PC-3 (cell line): ENCODE data around the gene LBR. TPM values are rescaled to one million over a fixed set of nuclear protein-coding genes. Genes with fewer than 3 reads are reported as not detected.
A peak's percentile ranks its signal among the peaks of the same experiment; 100 is the strongest.

Experiments
- ATAC-seq: fragments of 200-7000 bp; cut with Tn5 transposase; 2 replicates; pipeline ENCODE4 v1.9.1; 2020; ENCODE audit warnings: mild to moderate bottlenecking, moderate library complexity
- BruUV-seq: library from RNA; stranded (reverse); fragments of 400-500 nt; replicated peaks from 2 replicates; lab custom pipeline; 2021; lab: Mats Ljungman, UMichigan
- CTCF ChIA-PET: fragments of 300-600 bp; sonication (Branson Sonifier 250); formaldehyde crosslinking; loops from one replicate; lab custom pipeline; 2022; ENCODE audit warnings: antibody characterized with exemption; lab: Charles Lee
- POLR2A ChIA-PET: fragments of 300-600 bp; sonication (Branson Sonifier 250); formaldehyde crosslinking; loops from one replicate; lab custom pipeline; 2022; ENCODE audit warnings: antibody characterized with exemption; ENCODE audit not compliant: unreplicated experiment; lab: Charles Lee
- DNase-seq: peaks from one replicate; pipeline ENCODE4 v3.0.0-alpha.2; 2015
- H2AFZ ChIP-seq: fragments of 300-600 bp; sonication (generic); 2 replicates; pipeline ENCODE4 v1.6.0; 2016; ENCODE audit warnings: antibody characterized with exemption, low read length
- H3F3A ChIP-seq: fragments of 300-600 bp; sonication (generic); one replicate; pipeline ENCODE4 v1.6.0; 2017; ENCODE audit warnings: antibody characterized with exemption, low read length, control low read depth, mild to moderate bottlenecking; ENCODE audit not compliant: unreplicated experiment
- H3K27ac ChIP-seq: fragments of 300-600 bp; sonication (generic); 2 replicates; pipeline ENCODE4 v1.5.1; 2016; ENCODE audit warnings: mild to moderate bottlenecking, low read length
- H3K27me3 ChIP-seq: fragments of 300-600 bp; sonication (generic); 2 replicates; pipeline ENCODE4 v1.6.1; 2016; ENCODE audit warnings: low read length, mixed read lengths
- H3K36me3 ChIP-seq: fragments of 300-600 bp; sonication (generic); 2 replicates; pipeline ENCODE4 v1.6.1; 2016; ENCODE audit warnings: low read depth, mixed run types, low read length, mixed read lengths
- H3K4me1 ChIP-seq: fragments of 300-600 bp; sonication (generic); 2 replicates; pipeline ENCODE4 v1.5.1; 2016; ENCODE audit warnings: low read length; ENCODE audit not compliant: insufficient read depth
- H3K4me2 ChIP-seq: fragments of 300-600 bp; sonication (generic); 2 replicates; pipeline ENCODE4 v1.6.0; 2016; ENCODE audit warnings: low read length
- H3K4me3 ChIP-seq: fragments of 300-600 bp; sonication (generic); 2 replicates; pipeline ENCODE4 v1.5.1; 2016; ENCODE audit warnings: mild to moderate bottlenecking, low read length, mixed read lengths
- H3K79me2 ChIP-seq: fragments of 300-600 bp; sonication (generic); 2 replicates; pipeline ENCODE4 v1.6.1; 2017; ENCODE audit warnings: low read length, mixed read lengths
- H3K9ac ChIP-seq: fragments of 300-600 bp; sonication (generic); 2 replicates; pipeline ENCODE4 v1.6.0; 2016; ENCODE audit warnings: mild to moderate bottlenecking, low read length
- H3K9me2 ChIP-seq: fragments of 300-600 bp; sonication (generic); replicated peaks from 2 replicates; pipeline ENCODE4 v1.6.1; 2016; ENCODE audit warnings: mixed run types, low read length, mixed read lengths
- H3K9me3 ChIP-seq: fragments of 300-600 bp; sonication (generic); 2 replicates; pipeline ENCODE4 v1.6.1; 2016; ENCODE audit warnings: low read length, mixed read lengths
- H4K20me1 ChIP-seq: fragments of 300-600 bp; sonication (generic); 2 replicates; pipeline ENCODE4 v1.6.1; 2016; ENCODE audit warnings: low read length, mixed read lengths
- EZH2 ChIP-seq: fragments of 300-600 bp; sonication (generic); IDR thresholded peaks from one replicate; pipeline ENCODE4 v1.6.1; 2017; ENCODE audit warnings: antibody characterized with exemption, mild to moderate bottlenecking, low read length; ENCODE audit not compliant: unreplicated experiment
- EZH2phosphoT487 ChIP-seq: fragments of 300-600 bp; sonication (generic); IDR thresholded peaks from 2 replicates; pipeline ENCODE4 v1.6.1; 2018; ENCODE audit warnings: mild to moderate bottlenecking, antibody characterized with exemption, low read length, borderline replicate concordance
- intact Hi-C: fragments of 100-400 bp; cut with micrococcal nuclease; formaldehyde crosslinking; loops from 2 replicates; pipeline ENCODE4 v1.9.0; 2023
- total RNA-seq: library from RNA; depleted of rRNA; stranded (reverse); fragments of >200 nt; gene quantifications from 2 replicates; pipeline ENCODE4 v1.2.3, GENCODE V29; 2014
- TF ChIP-seq, protein P1 (sequence below): fragments of 300-600 bp; sonication (generic); conservative IDR thresholded peaks from 2 replicates; pipeline ENCODE4 v1.5.1; 2017; ENCODE audit warnings: antibody characterized with exemption, low read depth, mild to moderate bottlenecking, low read length

The LBR gene
- total RNA-seq, 1 experiment from 2014 or later = 35.1 TPM

DNA sequence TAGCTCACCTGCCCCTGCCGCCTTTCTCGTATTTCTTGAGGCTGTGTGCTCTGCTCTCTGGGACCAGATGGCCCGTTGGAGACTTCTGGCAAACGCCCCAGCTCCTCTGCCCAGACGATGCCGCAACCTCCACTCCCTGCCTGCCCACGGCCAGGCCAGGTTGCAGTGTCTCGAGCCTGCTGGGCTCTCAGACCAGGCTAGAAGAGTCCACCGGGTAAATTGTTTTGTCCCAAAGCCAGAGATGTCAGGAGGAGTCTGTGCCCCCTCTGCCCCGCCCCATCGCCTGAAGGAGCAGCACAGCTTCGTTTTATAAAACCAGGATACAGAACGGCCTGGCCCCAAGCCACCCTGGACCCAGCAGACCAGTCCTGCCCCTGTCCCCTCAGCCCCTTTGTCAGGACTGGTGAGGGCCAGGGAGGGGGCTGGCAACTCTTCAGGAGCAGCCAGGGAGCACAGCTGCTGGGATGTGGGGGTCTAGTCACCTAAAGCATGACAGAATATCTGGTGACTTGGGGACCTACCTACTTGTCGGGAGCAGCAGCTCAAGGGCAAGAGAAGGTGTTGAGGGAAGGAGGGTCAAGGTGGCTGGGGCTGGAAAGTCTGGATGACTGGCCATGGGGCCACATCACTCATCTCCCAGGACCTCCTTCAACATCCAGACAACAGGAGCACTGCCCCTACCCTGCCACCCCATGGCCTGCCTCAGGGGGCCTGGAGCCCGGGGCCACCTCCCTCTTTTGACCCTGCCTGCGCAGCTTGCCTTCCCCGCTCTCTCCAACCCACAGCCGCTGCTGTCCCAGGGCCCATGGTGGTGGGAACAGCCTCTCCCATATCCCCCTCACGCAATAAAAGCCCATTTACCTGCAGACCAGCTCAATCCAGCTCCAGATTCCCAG lies 33.9 kb upstream of the LBR start:
- Histone ChIP-seq H3K4me1 (peaks cover 79% of the 10 kb centered on the region), H3K9ac (no peak overlapping the region), H3K9me3 (no peaks in the 10 kb centered on the region), H4K20me1 (no peaks in the 10 kb centered on the region), H3K9me2 (no peaks in the 10 kb centered on the region), H3K79me2 (no peaks in the 10 kb centered on the region), H2AFZ (no peak overlapping the region), H3K36me3 (no peaks in the 10 kb centered on the region), H3K27ac (peak overlapping the region; percentile 89; the same call in 1 of the 2 replicates), H3K27me3 (no peaks in the 10 kb centered on the region), H3F3A (no peaks in the 10 kb centered on the region), H3K4me3 (no peak overlapping the region), H3K4me2 (peak overlapping the region; percentile 75)
- ChIA-PET POLR2A (interaction anchor here (0.6 kb wide), 1 partner anchor 11 kb away, joined by 3 read pairs; no protein-coding TSS in a partner anchor), CTCF (no interaction called here)
- intact Hi-C loops = no loop called here
- no peak for DNase-seq
- TF ChIP-seq EZH2 = no peak
- TF ChIP-seq, protein P1, sequence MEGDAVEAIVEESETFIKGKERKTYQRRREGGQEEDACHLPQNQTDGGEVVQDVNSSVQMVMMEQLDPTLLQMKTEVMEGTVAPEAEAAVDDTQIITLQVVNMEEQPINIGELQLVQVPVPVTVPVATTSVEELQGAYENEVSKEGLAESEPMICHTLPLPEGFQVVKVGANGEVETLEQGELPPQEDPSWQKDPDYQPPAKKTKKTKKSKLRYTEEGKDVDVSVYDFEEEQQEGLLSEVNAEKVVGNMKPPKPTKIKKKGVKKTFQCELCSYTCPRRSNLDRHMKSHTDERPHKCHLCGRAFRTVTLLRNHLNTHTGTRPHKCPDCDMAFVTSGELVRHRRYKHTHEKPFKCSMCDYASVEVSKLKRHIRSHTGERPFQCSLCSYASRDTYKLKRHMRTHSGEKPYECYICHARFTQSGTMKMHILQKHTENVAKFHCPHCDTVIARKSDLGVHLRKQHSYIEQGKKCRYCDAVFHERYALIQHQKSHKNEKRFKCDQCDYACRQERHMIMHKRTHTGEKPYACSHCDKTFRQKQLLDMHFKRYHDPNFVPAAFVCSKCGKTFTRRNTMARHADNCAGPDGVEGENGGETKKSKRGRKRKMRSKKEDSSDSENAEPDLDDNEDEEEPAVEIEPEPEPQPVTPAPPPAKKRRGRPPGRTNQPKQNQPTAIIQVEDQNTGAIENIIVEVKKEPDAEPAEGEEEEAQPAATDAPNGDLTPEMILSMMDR = no peak
- no peak for TF ChIP-seq EZH2phosphoT487
- ATAC-seq = no peak
- no TSS peak for BruUV-seq

DNA sequence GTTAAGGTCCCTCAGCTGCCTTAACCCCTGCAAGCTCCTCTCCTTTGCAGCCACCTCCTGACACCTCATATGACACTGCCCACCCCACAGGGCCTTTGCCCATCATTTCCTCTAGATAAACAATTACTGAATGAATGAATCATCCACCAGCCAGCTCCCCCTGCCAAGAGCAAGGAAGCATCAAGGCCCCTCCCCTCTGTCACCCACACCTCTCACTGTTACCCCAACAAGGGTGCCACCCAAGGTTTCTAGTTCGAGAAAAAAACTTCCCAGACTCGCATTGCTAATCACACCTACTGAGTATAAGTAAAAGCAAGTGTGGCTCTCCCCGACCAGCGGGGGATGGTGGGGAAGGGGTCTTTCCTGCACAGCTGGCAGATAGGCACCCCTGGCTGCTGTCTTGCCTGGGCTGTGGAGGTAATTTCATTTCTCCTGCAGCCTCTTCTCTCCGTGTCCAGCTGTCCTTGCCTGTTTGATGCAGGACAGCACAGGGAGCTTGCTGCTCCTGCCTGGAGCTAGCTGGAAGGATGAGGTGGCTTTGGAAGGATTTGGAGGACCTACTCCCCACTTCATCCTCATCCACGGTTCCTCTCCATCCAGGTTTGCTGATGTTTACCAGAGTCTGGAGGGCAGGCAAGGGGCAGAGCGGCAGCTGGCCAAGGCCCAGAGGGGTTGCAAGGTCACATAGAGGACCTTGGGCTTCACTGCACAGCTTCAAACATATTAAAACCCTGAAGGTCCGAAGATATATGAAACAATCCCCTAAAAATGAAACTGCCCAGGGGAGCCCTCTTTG lies 33.1 kb upstream of the LBR start:
- CTCF ChIA-PET = interaction anchor here (0.5 to 0.6 kb wide), 2 partner anchors 14 to 527 kb away, joined by 4 to 6 read pairs; no protein-coding TSS in a partner anchor

More for the DNA sequence above, 33.1 kb upstream of the LBR start:
- DNase-seq (peak; percentile 66), ATAC-seq (peak; percentile 41)
- Histone ChIP-seq H3K9me3 (no peaks in the 10 kb centered on the region), H4K20me1 (no peaks in the 10 kb centered on the region), H3K36me3 (no peaks in the 10 kb centered on the region), H3K27me3 (no peaks in the 10 kb centered on the region), H3K4me2 (peak overlapping the region; percentile 55), H2AFZ (no peak overlapping the region), H3K4me3 (no peak overlapping the region), H3K9me2 (no peaks in the 10 kb centered on the region), H3F3A (no peaks in the 10 kb centered on the region), H3K9ac (no peak overlapping the region; the same call in 1 of the 2 replicates), H3K4me1 (peaks cover 78% of the 10 kb centered on the region), H3K79me2 (no peaks in the 10 kb centered on the region), H3K27ac (peak overlapping the region; percentile 51)
- POLR2A ChIA-PET = interaction anchor here (0.8 to 1.2 kb wide), 3 partner anchors 14 to 420 kb away, joined by 5 to 6 read pairs (median 5); partner anchors contain the start of gene SRP9
- TF ChIP-seq EZH2phosphoT487 (no peak), EZH2 (no peak)
- TF ChIP-seq, protein P1 = no peak
- no TSS peak for BruUV-seq
- intact Hi-C loops = no loop called here
